Fibroblast of mammary gland (primary cell): ENCODE results near the gene MIOX.

Source experiments
- DNase-seq: peaks from one replicate; pipeline ENCODE4 v3.0.0-alpha.2; 2010; ENCODE audit warnings: low read depth
- H3K4me3 ChIP-seq: 2 replicates; pipeline ENCODE4 v1.5.1; 2011; ENCODE audit warnings: low read depth, mild to moderate bottlenecking, low read length, moderate library complexity; ENCODE audit not compliant: control insufficient read depth
- CTCF ChIP-seq: conservative IDR thresholded peaks from 2 replicates; pipeline ENCODE4 v1.5.1; 2011; ENCODE audit warnings: low read depth, low read length, inconsistent platforms; ENCODE audit not compliant: control insufficient read depth, insufficient read depth

MIOX gene

GRCh38 chr22:50485221-50486131 lies 1.2 kb upstream of the MIOX start:
- DNase-seq = no peak
- H3K4me3 ChIP-seq = no peak overlapping the region
- no peak for TF ChIP-seq CTCF

DNA sequence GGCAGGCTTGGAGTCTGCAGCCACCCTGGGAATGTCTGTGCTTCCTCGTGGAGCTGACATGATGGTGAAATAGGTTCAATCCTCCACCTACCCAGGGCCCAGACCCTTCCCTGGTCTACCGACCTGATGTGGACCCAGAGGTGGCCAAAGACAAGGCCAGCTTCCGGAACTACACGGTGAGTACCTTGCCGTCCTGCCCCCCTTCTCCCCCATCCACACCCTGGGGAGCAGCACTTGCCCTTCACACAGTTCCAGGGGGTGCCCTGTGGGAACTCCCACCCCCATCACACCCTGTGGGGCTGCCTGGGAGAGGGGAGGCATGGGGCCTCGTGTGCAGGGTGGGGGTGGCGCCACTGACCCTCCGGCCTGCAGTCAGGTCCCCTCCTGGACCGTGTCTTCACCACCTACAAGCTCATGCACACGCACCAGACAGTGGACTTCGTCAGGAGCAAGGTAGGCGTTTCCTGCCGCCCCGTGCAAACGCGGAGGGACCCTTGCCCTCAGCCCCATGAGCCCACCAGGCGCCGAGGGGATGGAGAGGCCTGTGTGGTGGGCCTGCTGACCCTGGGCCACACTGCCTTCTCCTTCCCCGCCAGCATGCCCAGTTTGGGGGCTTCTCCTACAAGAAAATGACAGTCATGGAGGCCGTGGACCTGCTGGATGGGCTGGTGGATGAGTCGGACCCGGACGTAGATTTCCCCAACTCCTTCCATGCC lies 789 bp downstream of the MIOX start:
- no peak overlapping the region for H3K4me3 ChIP-seq

GRCh38 chr22:50488006-50488677 lies 1.5 kb downstream of the MIOX start:
- no peak overlapping the region for H3K4me3 ChIP-seq
- TF ChIP-seq CTCF = no peak
- no peak for DNase-seq

More for the DNA sequence above, 789 bp downstream of the MIOX start:
- no peak for TF ChIP-seq CTCF
- DNase-seq = no peak

DNA sequence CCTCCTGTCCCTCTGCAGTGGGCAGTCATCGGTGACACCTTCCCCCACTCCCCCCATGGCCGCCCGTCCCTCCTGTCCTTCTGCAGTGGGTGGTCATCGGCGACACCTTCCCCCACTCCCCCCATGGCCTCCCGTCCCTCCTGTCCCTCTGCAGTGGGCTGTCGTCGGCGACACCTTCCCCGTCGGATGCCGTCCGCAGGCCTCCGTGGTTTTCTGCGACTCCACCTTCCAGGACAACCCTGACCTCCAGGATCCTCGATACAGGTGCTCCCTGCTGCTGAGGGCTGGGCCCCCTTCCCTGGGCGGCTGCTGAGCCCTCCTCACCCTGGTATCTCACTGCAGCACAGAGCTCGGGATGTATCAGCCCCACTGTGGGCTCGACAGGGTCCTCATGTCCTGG lies 2.2 kb downstream of the MIOX start:
- TF ChIP-seq CTCF = no peak
- DNase-seq = no peak
- H3K4me3 ChIP-seq = no peak overlapping the region

GRCh38 chr22:50489363-50490243 lies 2.9 kb downstream of the MIOX start:
- TF ChIP-seq CTCF = no peak
- no peak overlapping the region for H3K4me3 ChIP-seq
- DNase-seq = no peak
